ENCODE data around the gene CRYGD.

DNA sequence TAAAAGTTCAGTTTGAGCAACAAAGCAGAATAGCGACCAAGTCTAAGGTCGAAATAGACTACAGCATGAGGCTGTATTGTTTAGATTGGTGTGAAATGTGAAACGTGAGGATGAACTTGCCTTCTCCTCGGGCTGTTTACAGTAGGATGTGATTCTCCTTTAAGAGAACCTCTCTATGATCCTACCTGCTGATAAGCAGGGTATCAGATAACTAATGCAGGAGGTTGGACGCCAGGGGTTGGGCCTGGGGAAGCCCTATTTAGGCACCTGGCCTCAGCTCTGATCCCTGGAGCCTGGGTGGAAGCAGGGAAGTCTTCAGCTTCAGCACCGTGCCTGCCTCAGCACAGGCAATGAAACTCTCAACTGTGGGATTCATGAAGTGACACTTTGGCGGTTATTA is 11.4 kb downstream of the CRYGD start:
- TF ChIP-seq, protein P1, sequence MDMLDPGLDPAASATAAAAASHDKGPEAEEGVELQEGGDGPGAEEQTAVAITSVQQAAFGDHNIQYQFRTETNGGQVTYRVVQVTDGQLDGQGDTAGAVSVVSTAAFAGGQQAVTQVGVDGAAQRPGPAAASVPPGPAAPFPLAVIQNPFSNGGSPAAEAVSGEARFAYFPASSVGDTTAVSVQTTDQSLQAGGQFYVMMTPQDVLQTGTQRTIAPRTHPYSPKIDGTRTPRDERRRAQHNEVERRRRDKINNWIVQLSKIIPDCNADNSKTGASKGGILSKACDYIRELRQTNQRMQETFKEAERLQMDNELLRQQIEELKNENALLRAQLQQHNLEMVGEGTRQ (IDR thresholded peaks at IDR 0.05; ENCODE audit: low read depth, low read length) = no peak
- TF ChIP-seq, protein P2, sequence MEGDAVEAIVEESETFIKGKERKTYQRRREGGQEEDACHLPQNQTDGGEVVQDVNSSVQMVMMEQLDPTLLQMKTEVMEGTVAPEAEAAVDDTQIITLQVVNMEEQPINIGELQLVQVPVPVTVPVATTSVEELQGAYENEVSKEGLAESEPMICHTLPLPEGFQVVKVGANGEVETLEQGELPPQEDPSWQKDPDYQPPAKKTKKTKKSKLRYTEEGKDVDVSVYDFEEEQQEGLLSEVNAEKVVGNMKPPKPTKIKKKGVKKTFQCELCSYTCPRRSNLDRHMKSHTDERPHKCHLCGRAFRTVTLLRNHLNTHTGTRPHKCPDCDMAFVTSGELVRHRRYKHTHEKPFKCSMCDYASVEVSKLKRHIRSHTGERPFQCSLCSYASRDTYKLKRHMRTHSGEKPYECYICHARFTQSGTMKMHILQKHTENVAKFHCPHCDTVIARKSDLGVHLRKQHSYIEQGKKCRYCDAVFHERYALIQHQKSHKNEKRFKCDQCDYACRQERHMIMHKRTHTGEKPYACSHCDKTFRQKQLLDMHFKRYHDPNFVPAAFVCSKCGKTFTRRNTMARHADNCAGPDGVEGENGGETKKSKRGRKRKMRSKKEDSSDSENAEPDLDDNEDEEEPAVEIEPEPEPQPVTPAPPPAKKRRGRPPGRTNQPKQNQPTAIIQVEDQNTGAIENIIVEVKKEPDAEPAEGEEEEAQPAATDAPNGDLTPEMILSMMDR (conservative IDR thresholded peaks at IDR 0.05; ENCODE audit: low read depth, low read length) = no peak
- TF ChIP-seq, protein P3, sequence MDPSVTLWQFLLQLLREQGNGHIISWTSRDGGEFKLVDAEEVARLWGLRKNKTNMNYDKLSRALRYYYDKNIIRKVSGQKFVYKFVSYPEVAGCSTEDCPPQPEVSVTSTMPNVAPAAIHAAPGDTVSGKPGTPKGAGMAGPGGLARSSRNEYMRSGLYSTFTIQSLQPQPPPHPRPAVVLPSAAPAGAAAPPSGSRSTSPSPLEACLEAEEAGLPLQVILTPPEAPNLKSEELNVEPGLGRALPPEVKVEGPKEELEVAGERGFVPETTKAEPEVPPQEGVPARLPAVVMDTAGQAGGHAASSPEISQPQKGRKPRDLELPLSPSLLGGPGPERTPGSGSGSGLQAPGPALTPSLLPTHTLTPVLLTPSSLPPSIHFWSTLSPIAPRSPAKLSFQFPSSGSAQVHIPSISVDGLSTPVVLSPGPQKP (IDR thresholded peaks at IDR 0.05; ENCODE audit: borderline replicate concordance, low read depth, low read length) = no peak
- no peak for TF ChIP-seq RCOR1 (IDR thresholded peaks at IDR 0.05; ENCODE audit: insufficient replicate concordance, low read length)
- no peak for TF ChIP-seq RAD21 (IDR thresholded peaks at IDR 0.05; ENCODE audit: low read length)
- TF ChIP-seq POLR2A (IDR thresholded peaks at IDR 0.05; ENCODE audit: low read depth, low read length) = no peak
- no peak for TF ChIP-seq MAFK (IDR thresholded peaks at IDR 0.05; ENCODE audit: low read depth, low read length)
- TF ChIP-seq NFE2L2 (IDR thresholded peaks at IDR 0.05; ENCODE audit: low read depth, low read length) = no peak
- no peak for TF ChIP-seq MAZ (IDR thresholded peaks at IDR 0.05; ENCODE audit: borderline replicate concordance, low read depth, low read length)

All from IMR-90 (cell line).